BLaER1 (cell line): ENCODE results near the gene MSH4.
"Not testable (repeated sequence)": the region's sequence is repeated elsewhere in the genome, so short reads cannot be mapped to it uniquely, and the experiment has no call there.

Source experiments
- H3K27ac ChIP-seq: shearing (Covaris generic); formaldehyde crosslinking; 2 replicates; pipeline ENCODE4 v1.8.1; 2022
- H3K27me3 ChIP-seq: shearing (Covaris generic); formaldehyde crosslinking; 2 replicates; pipeline ENCODE4 v1.8.1; 2022
- H3K36me3 ChIP-seq: shearing (Covaris generic); formaldehyde crosslinking; 2 replicates; pipeline ENCODE4 v1.8.1; 2022
- H3K4me1 ChIP-seq: shearing (Covaris generic); formaldehyde crosslinking; 2 replicates; pipeline ENCODE4 v1.8.1; 2022
- H3K4me2 ChIP-seq: shearing (Covaris generic); formaldehyde crosslinking; 2 replicates; pipeline ENCODE4 v1.8.1; 2022
- H3K4me3 ChIP-seq: shearing (Covaris generic); formaldehyde crosslinking; 2 replicates; pipeline ENCODE4 v1.8.1; 2022
- H3K9ac ChIP-seq: shearing (Covaris generic); formaldehyde crosslinking; 2 replicates; pipeline ENCODE4 v1.8.1; 2022
- H3K9me3 ChIP-seq: shearing (Covaris generic); formaldehyde crosslinking; 2 replicates; pipeline ENCODE4 v1.8.1; 2022
- H4K20me1 ChIP-seq: shearing (Covaris generic); formaldehyde crosslinking; 2 replicates; pipeline ENCODE4 v1.8.1; 2022
- Cebpa-rat ChIP-seq: shearing (Covaris generic); IDR thresholded peaks from 2 replicates; pipeline ENCODE4 v1.8.1; 2022

MSH4 gene

GRCh38 chr1:75796376-75797272 lies at the start of gene MSH4:
Gene MSH4 (plus strand): TSS chr1:75796882. CDS start chr1:75796986, 104 bp downstream.
- H4K20me1 ChIP-seq, result peaks cover 67% of the 10 kb centered on the region
- H3K4me1 ChIP-seq, result no peaks in the 10 kb centered on the region; the same call in 1 of the 2 replicates
- no peak for TF ChIP-seq Cebpa-rat
- no peak within 1 kb of the TSS for H3K4me3 ChIP-seq
- no peak within 1 kb of the TSS for H3K4me2 ChIP-seq
- H3K27ac ChIP-seq, result no peak within 1 kb of the TSS
- no peaks in the 10 kb centered on the region for H3K9me3 ChIP-seq
- H3K9ac ChIP-seq, result no peak within 1 kb of the TSS
- H3K36me3 ChIP-seq, result peaks cover 71% of the 10 kb centered on the region
- H3K27me3 ChIP-seq, result no peaks in the 10 kb centered on the region

- not testable (repeated sequence) for H3K27me3 ChIP-seq, H3K4me1 ChIP-seq, H3K9ac ChIP-seq, H3K4me3 ChIP-seq, H3K27ac ChIP-seq, H4K20me1 ChIP-seq, H3K4me2 ChIP-seq
- Histone ChIP-seq H3K9me3 (peaks cover 51% of the 10 kb centered on the region), H3K36me3 (peaks cover 88% of the 10 kb centered on the region)
Measured at GRCh38 chr1:75757210-75757609, 39.5 kb upstream of the MSH4 start.

- H3K4me3 ChIP-seq, H3K9ac ChIP-seq, H3K27ac ChIP-seq, H3K27me3 ChIP-seq, H3K4me2 ChIP-seq, H3K4me1 ChIP-seq, H4K20me1 ChIP-seq: not testable (repeated sequence)
- Histone ChIP-seq H3K9me3 (peaks cover 46% of the 10 kb centered on the region), H3K36me3 (peaks cover 77% of the 10 kb centered on the region)
Measured at GRCh38 chr1:75758543-75758942, 38.1 kb upstream of the MSH4 start.

- Histone ChIP-seq H3K4me1 (no peaks in the 10 kb centered on the region), H3K4me3 (no peak overlapping the region), H3K9me3 (no peaks in the 10 kb centered on the region), H3K4me2 (no peak overlapping the region), H3K36me3 (peaks cover 32% of the 10 kb centered on the region), H3K27ac (no peak overlapping the region), H3K9ac (no peak overlapping the region), H4K20me1 (no peaks in the 10 kb centered on the region), H3K27me3 (no peaks in the 10 kb centered on the region)
- TF ChIP-seq Cebpa-rat, result no peak
Measured at GRCh38 chr1:75764057-75764655, 32.5 kb upstream of the MSH4 start.

GRCh38 chr1:75765697-75766355 lies 30.9 kb upstream of the MSH4 start:
- H3K36me3 ChIP-seq, result peaks cover 21% of the 10 kb centered on the region
- H3K4me2 ChIP-seq, result no peak overlapping the region

GRCh38 chr1:75768016-75768415 lies 28.7 kb upstream of the MSH4 start:
- Histone ChIP-seq H3K36me3 (peaks cover 9% of the 10 kb centered on the region), H3K4me3 (no peak overlapping the region), H3K9me3 (no peaks in the 10 kb centered on the region), H4K20me1 (no peaks in the 10 kb centered on the region), H3K4me2 (no peak overlapping the region), H3K27me3 (no peaks in the 10 kb centered on the region), H3K9ac (no peak overlapping the region), H3K4me1 (no peaks in the 10 kb centered on the region), H3K27ac (no peak overlapping the region)
- no peak for TF ChIP-seq Cebpa-rat

More at GRCh38 chr1:75765697-75766355, 30.9 kb upstream of the MSH4 start:
- H3K9ac ChIP-seq, result no peak overlapping the region
- no peak for TF ChIP-seq Cebpa-rat
- H4K20me1 ChIP-seq, result no peaks in the 10 kb centered on the region
- H3K4me1 ChIP-seq, result no peaks in the 10 kb centered on the region
- no peak overlapping the region for H3K4me3 ChIP-seq
- H3K27ac ChIP-seq, result no peak overlapping the region
- H3K27me3 ChIP-seq, result no peaks in the 10 kb centered on the region
- no peaks in the 10 kb centered on the region for H3K9me3 ChIP-seq

- TF ChIP-seq Cebpa-rat, result no peak
- Histone ChIP-seq H3K4me2 (no peak overlapping the region), H3K27ac (no peak overlapping the region), H3K27me3 (no peaks in the 10 kb centered on the region), H3K9me3 (no peaks in the 10 kb centered on the region), H3K9ac (no peak overlapping the region), H3K4me1 (no peaks in the 10 kb centered on the region), H4K20me1 (no peaks in the 10 kb centered on the region), H3K36me3 (no peaks in the 10 kb centered on the region), H3K4me3 (no peak overlapping the region)
Measured at GRCh38 chr1:75770761-75771160, 25.9 kb upstream of the MSH4 start.

GRCh38 chr1:75771978-75772377 lies 24.7 kb upstream of the MSH4 start:
- no peaks in the 10 kb centered on the region for H3K9me3 ChIP-seq
- H3K27me3 ChIP-seq, result no peaks in the 10 kb centered on the region
- no peaks in the 10 kb centered on the region for H3K4me1 ChIP-seq
- H4K20me1 ChIP-seq, result no peaks in the 10 kb centered on the region
- H3K27ac ChIP-seq, result no peak overlapping the region
- H3K36me3 ChIP-seq, result no peaks in the 10 kb centered on the region
- H3K4me3 ChIP-seq, result no peak overlapping the region
- no peak overlapping the region for H3K4me2 ChIP-seq
- no peak overlapping the region for H3K9ac ChIP-seq
- no peak for TF ChIP-seq Cebpa-rat

GRCh38 chr1:75777812-75778211 lies 18.9 kb upstream of the MSH4 start:
- H3K9ac ChIP-seq, H3K36me3 ChIP-seq, H3K4me1 ChIP-seq, H4K20me1 ChIP-seq, H3K27me3 ChIP-seq, H3K9me3 ChIP-seq, H3K4me3 ChIP-seq, H3K27ac ChIP-seq, H3K4me2 ChIP-seq: not testable (repeated sequence)

GRCh38 chr1:75778694-75779093 lies 18.0 kb upstream of the MSH4 start:
- not testable (repeated sequence) for H3K4me1 ChIP-seq, H3K9ac ChIP-seq, H4K20me1 ChIP-seq, H3K36me3 ChIP-seq, H3K4me2 ChIP-seq, H3K27me3 ChIP-seq, H3K4me3 ChIP-seq, H3K27ac ChIP-seq, H3K9me3 ChIP-seq

- not testable (repeated sequence) for H3K9me3 ChIP-seq, H3K4me1 ChIP-seq, H3K36me3 ChIP-seq, H4K20me1 ChIP-seq, H3K4me3 ChIP-seq, H3K27me3 ChIP-seq, H3K27ac ChIP-seq, H3K9ac ChIP-seq, H3K4me2 ChIP-seq
Measured at GRCh38 chr1:75780183-75780582, 16.5 kb upstream of the MSH4 start.

- Histone ChIP-seq H4K20me1 (peaks cover 26% of the 10 kb centered on the region), H3K4me1 (peaks cover 24% of the 10 kb centered on the region)
- H3K9me3 ChIP-seq, H3K4me3 ChIP-seq, H3K27me3 ChIP-seq, H3K36me3 ChIP-seq, H3K4me2 ChIP-seq, H3K27ac ChIP-seq, H3K9ac ChIP-seq: not testable (repeated sequence)
Measured at GRCh38 chr1:75783920-75784319, 12.8 kb upstream of the MSH4 start.
